Vagina (tissue), 2 donors: Measurements from ENCODE around the gene STYXL1. TPM values are rescaled to one million over a fixed set of nuclear protein-coding genes. Genes with fewer than 3 reads are reported as not detected.
"Not testable (repeated sequence)": the region's sequence is repeated elsewhere in the genome, so short reads cannot be mapped to it uniquely, and the experiment has no call there.

Experiments
- DNase-seq, 2 donors: peaks; one replicate each; pipeline ENCODE4 v3.0.0-alpha.2; 2017; ENCODE audit errors: extremely low spot score in 2 of 2
- H3K27ac ChIP-seq: fragments of 200-600 bp; sonication (generic); one replicate; pipeline ENCODE4 v1.5.1; 2019
- H3K27me3 ChIP-seq: fragments of 200-600 bp; sonication (generic); one replicate; pipeline ENCODE4 v1.5.1; 2019
- H3K36me3 ChIP-seq, 2 donors: fragments of 200-600 bp; sonication (generic); one replicate each; pipeline ENCODE4 v1.5.1; 2017 to 2019
- H3K4me1 ChIP-seq: fragments of 200-600 bp; sonication (generic); one replicate; pipeline ENCODE4 v1.5.1; 2019
- H3K4me3 ChIP-seq, 2 donors: fragments of 200-600 bp; sonication (generic); 1 replicate in 1 of 2; 2 replicates in 1 of 2; pipeline ENCODE4 v1.5.1; 2016 to 2019
- H3K9me3 ChIP-seq: fragments of 200-600 bp; sonication (generic); one replicate; pipeline ENCODE4 v1.5.1; 2019
- CTCF ChIP-seq, 3 experiments: fragments of 450-650 bp in 2 of 3; fragments of 200-600 bp in 1 of 3; sonication (generic) in 1 of 3; IDR thresholded peaks; one replicate each; pipeline ENCODE4 v1.5.1; 2017 to 2019; ENCODE audit warnings: antibody characterized with exemption in 3 of 3, mild to moderate bottlenecking in 2 of 3, moderate library complexity in 2 of 3
- POLR2A ChIP-seq, 2 donors: fragments of 450-650 bp; IDR thresholded peaks; one replicate each; pipeline ENCODE4 v1.6.1; 2017; ENCODE audit warnings: antibody characterized with exemption in 2 of 2, mild to moderate bottlenecking in 2 of 2, moderate library complexity in 2 of 2
- POLR2AphosphoS5 ChIP-seq, 2 donors: sonication (generic); formaldehyde crosslinking; IDR thresholded peaks; one replicate each; pipeline ENCODE4 v1.9.0; 2017; ENCODE audit warnings: antibody characterized with exemption in 2 of 2, mild to moderate bottlenecking in 2 of 2, low read depth in 1 of 2; ENCODE audit not compliant: insufficient read depth in 1 of 2
- intact Hi-C: fragments of 100-400 bp; cut with DNase I; formaldehyde crosslinking; loops from one replicate; pipeline ENCODE4 v1.15.1; 2023
- total RNA-seq: library from RNA; depleted of rRNA; stranded (reverse); fragments of >200 nt; gene quantifications from one replicate; pipeline ENCODE4 v1.2.3, GENCODE V29; 2016

STYXL1 gene
- total RNA-seq, 1 donor from 2014 or later, result 27.3 TPM

- Histone ChIP-seq H3K4me3 (no peak overlapping the region), H3K4me1 (peaks cover 28% of the 10 kb centered on the region), H3K27ac (no peak overlapping the region), H3K27me3 (no peaks in the 10 kb centered on the region), H3K36me3 (peaks cover 0 to 10% of the 10 kb centered on the region in 2 donors), H3K9me3 (no peaks in the 10 kb centered on the region)
- no peak for TF ChIP-seq POLR2A (IDR thresholded peaks at IDR 0.05)
- TF ChIP-seq POLR2AphosphoS5 (IDR thresholded peaks at IDR 0.05; ENCODE audit: insufficient read depth in 1 of 2, low read depth in 1 of 2), result no peak
- no peak for TF ChIP-seq CTCF (IDR thresholded peaks at IDR 0.05)
- intact Hi-C loops, result no loop called here
- no peak for DNase-seq
These were observed 39.6 kb downstream of the STYXL1 start for GRCh38 chr7:76008156-76008687.

GRCh38 chr7:76005004-76005403 lies 42.8 kb downstream of the STYXL1 start:
- peaks cover 0 to 20% of the 10 kb centered on the region in 2 donors for H3K36me3 ChIP-seq
- H3K27ac ChIP-seq, result not testable (repeated sequence)

GRCh38 chr7:76003351-76003750 lies 44.4 kb downstream of the STYXL1 start:
- H3K36me3 ChIP-seq, result peaks cover 0 to 20% of the 10 kb centered on the region in 2 donors
- TF ChIP-seq CTCF (IDR thresholded peaks at IDR 0.05) (no peak), POLR2A (IDR thresholded peaks at IDR 0.05) (no peak), POLR2AphosphoS5 (IDR thresholded peaks at IDR 0.05; ENCODE audit: insufficient read depth in 1 of 2, low read depth in 1 of 2) (no peak)
- H3K27ac ChIP-seq, result no peak overlapping the region
- H3K4me1 ChIP-seq, result no peaks in the 10 kb centered on the region
- H3K9me3 ChIP-seq, result no peaks in the 10 kb centered on the region
- DNase-seq, result no peak
- no peaks in the 10 kb centered on the region for H3K27me3 ChIP-seq
- intact Hi-C loops, result no loop called here
- no peak overlapping the region for H3K4me3 ChIP-seq

More at GRCh38 chr7:76005004-76005403, 42.8 kb downstream of the STYXL1 start:
- H3K4me3 ChIP-seq, DNase-seq, H3K4me1 ChIP-seq, intact Hi-C loops, H3K9me3 ChIP-seq, H3K27me3 ChIP-seq: not testable (repeated sequence)

- DNase-seq, result no peak
- no peak overlapping the region for H3K27ac ChIP-seq
- no peaks in the 10 kb centered on the region for H3K4me1 ChIP-seq
- H3K36me3 ChIP-seq, result peaks cover 0 to 20% of the 10 kb centered on the region in 2 donors
- intact Hi-C loops, result no loop called here
- TF ChIP-seq CTCF (IDR thresholded peaks at IDR 0.05), result no peak
- no peak for TF ChIP-seq POLR2AphosphoS5 (IDR thresholded peaks at IDR 0.05; ENCODE audit: insufficient read depth in 1 of 2, low read depth in 1 of 2)
- no peak for TF ChIP-seq POLR2A (IDR thresholded peaks at IDR 0.05)
- no peak overlapping the region for H3K4me3 ChIP-seq
- no peaks in the 10 kb centered on the region for H3K27me3 ChIP-seq
- H3K9me3 ChIP-seq, result no peaks in the 10 kb centered on the region
These were observed 45.0 kb downstream of the STYXL1 start for GRCh38 chr7:76002822-76003221.

- TF ChIP-seq POLR2AphosphoS5 (IDR thresholded peaks at IDR 0.05; ENCODE audit: insufficient read depth in 1 of 2, low read depth in 1 of 2) (no peak), POLR2A (IDR thresholded peaks at IDR 0.05) (no peak), CTCF (IDR thresholded peaks at IDR 0.05) (no peak)
- Histone ChIP-seq H3K9me3 (no peaks in the 10 kb centered on the region), H3K4me1 (no peaks in the 10 kb centered on the region), H3K27me3 (no peaks in the 10 kb centered on the region), H3K4me3 (no peak overlapping the region), H3K36me3 (peaks cover 0 to 20% of the 10 kb centered on the region in 2 donors), H3K27ac (no peak overlapping the region)
- intact Hi-C loops, result no loop called here
- DNase-seq, result no peak
These were observed 45.7 kb downstream of the STYXL1 start for GRCh38 chr7:76002139-76002538.
